ENCODE results near the gene ATP2C1. TPM values are rescaled to one million over a fixed set of nuclear protein-coding genes. Genes with fewer than 3 reads are reported as not detected.
"Not testable (repeated sequence)": the region's sequence is repeated elsewhere in the genome, so short reads cannot be mapped to it uniquely, and the experiment has no call there.

ATP2C1 gene, protein sequence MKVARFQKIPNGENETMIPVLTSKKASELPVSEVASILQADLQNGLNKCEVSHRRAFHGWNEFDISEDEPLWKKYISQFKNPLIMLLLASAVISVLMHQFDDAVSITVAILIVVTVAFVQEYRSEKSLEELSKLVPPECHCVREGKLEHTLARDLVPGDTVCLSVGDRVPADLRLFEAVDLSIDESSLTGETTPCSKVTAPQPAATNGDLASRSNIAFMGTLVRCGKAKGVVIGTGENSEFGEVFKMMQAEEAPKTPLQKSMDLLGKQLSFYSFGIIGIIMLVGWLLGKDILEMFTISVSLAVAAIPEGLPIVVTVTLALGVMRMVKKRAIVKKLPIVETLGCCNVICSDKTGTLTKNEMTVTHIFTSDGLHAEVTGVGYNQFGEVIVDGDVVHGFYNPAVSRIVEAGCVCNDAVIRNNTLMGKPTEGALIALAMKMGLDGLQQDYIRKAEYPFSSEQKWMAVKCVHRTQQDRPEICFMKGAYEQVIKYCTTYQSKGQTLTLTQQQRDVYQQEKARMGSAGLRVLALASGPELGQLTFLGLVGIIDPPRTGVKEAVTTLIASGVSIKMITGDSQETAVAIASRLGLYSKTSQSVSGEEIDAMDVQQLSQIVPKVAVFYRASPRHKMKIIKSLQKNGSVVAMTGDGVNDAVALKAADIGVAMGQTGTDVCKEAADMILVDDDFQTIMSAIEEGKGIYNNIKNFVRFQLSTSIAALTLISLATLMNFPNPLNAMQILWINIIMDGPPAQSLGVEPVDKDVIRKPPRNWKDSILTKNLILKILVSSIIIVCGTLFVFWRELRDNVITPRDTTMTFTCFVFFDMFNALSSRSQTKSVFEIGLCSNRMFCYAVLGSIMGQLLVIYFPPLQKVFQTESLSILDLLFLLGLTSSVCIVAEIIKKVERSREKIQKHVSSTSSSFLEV
- 108 TPM for polyA plus RNA-seq (2013, experiment 1 of 2; ENCODE audit: insufficient read length)
- 100 TPM for polyA plus RNA-seq (2013, experiment 2 of 2; ENCODE audit: insufficient read length)

DNA sequence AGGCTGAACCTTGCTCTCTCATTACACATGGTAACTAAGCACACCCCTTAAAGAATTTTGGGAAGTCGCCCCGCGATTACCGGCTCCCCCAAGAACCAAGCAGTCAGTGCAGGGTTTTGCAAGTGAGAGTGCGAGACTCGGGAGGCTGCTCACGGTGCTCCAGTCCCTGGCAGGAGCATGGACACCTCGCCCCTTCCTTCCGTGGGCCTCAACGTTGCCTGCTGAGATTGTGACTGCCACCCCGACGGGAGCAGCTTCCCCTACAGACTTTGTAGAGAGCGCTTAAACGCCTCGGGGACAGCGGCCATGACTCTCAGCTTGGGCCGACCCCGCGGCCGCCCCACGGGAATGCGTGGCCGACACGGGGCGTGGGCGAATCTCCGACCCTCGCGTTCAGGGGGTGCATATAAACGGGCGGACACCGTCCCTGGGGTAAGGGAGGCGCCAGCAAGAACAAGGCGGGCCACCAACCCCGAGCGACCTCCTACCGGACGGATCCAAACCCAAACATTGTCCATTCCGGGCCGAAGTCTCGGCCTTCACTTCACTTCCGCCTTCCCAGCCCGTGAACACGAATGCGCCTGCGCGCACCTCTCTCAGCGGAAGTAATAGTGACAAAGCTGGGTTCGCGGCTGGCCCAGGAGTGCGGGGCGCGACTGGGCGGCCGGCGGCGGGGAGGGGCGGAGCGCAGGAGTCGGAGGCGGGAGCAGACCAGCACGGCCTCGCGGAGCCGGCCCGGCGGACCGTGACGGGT is at the start of gene ATP2C1:
ATP2C1 (plus strand) TSS at position 709 of the 754 bp plus-strand sequence. CDS start 686 bp downstream, outside the sequence.
- peak; percentile 96 for DNase-seq

DNA sequence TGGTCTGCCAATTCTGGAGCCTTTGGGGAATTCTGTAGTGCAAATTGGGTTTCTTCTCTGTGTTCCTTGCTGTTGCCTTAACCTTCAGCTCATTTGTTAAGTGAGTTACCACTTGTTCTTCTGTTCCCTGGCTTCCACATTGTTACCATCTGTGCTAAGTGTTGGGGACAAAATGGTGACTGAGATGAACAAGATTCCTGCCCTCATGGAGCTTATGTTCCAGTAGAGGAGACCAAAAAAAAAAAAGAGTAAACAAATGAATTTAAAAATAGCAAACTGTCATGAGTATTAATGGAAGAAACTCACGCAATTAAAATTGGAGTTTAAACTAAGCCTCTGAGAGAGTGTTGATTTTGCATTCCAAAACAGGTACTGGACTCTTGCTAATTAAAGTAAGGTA is 49.4 kb upstream of the ATP2C1 start:
- DNase-seq: no peak

DNA sequence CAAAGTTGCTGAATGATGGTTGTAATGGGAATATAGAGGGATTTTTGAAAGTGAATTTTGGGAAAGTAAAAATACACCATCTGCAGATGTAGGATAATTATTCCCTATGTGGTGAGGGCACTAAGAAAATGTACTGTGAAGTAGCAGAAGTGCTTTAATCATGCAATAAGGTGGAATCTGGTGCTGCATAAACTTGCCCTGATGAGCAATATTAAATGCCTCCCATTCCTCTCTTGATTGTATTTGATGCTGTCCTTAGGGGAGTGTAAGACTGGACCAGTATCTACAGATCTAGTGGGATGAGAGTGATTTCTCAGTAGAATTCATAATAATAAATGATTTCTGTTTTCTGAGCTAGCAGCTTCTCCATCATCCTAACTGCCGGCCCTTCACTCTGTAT is 47.7 kb upstream of the ATP2C1 start:
- no peak for DNase-seq

DNA sequence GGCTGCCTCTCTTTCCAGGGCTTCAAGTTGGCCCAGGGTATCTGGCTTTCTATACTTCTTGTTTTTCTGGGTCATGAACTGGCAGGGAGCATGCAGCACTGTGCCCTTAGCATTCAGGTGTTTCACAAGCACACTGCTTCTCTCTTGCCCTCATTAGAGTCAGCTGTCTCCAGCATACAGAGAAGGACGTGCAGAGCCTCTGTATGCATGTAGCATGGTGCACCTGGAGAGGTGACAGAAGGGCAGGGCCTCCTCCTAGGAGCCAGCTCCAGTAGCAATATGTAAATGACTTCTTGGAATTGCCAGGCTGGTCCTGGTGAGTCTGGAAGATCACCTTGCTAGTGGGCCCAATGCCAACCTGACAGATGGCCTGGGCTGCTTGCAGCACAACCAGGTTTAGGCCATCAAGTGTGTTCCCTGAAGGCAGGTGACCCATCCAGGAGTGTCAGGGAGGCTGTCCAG is 44.8 kb upstream of the ATP2C1 start:
- DNase-seq: no peak

DNA sequence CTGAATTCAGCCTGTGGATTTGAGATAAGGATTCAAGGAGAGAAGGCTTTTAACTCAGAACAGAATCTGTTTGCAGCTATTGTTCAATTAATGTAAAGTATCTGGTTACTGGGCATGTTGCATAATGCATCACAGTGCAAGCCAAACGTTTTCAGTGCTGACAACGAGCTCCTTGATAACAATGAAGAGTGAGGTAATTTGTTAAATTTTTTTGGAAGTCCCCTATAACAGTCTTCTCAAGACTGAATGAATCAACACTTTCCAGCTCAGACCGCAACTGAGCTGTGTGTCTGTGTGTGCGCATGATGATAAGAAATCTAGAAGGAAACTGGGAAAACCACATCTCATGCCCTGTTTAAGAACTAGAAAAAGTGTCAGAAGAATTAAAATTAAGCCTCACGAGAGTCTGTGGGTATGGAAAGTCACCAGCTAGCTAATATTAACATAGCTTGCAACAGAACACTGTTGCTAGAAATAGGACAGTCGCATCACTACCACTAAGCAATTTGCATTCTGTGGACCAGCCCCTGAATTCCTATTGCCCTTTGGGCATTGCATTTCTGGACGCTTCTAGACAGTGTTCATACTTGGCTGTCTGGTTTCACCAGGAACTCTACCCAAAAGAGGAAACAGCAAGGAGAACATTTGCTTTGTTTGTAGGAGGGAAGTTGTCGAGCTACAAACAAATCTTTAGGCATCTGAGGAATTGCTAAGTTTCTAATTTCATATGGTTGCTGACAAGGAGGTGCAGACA is 43.7 kb upstream of the ATP2C1 start:
- peak; percentile 14 for DNase-seq

DNA sequence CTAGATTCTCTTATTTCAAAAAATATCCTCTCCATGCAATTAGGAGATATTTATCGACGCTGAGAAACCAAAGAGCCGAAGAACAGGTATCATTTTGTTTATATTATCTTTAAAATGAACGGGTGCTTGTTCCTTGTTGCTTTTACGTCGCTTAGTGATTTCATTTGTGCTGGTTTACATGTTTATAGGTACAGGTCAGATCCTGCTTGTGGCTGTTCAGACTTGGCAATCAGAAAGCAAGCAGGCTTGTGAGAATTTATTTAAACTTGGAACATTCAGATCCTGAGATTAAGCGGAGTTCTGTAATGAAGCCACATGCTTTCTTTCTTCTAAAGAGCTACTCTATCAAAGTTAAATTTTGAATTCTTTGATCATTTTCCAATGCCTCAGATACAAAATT is 43.0 kb upstream of the ATP2C1 start:
- DNase-seq: no peak

DNA sequence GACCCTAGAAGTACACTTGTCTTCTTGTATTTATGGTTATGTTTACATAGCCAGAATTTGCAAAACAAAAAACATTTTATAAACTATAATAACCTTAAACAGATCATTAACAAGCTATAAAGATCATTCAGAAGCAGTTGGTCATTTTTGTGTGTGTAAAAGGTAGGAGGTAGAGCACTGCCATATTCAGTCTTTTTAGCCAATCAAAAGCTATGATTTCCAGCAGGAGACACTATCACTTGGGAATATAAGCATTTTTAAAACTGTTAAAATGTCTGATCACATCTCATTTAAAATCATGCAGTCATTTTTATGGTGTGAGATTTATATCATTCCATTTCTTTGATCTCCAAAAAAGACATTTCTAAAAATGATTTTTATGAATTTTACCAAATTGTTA is 42.6 kb upstream of the ATP2C1 start:
- DNase-seq: no peak

DNA sequence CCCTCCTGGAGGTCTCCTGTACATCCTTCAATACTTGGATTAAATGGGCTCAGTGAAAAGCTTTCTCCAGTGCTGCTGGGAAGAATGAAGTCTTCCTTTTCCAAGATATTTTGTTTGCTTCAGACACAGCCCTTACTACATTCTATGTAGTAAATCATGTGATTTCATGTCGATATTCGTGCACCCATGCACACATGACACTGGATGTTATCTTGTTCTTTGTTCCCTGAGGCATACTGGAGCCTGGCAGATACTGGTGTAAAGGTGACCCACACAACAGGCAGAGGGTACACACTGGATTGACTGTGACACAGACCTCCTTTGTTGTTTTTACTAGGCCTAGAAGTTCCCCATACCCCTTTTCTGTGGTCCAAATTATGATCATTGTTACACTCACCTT is 40.3 kb upstream of the ATP2C1 start:
- no peak for DNase-seq

DNA sequence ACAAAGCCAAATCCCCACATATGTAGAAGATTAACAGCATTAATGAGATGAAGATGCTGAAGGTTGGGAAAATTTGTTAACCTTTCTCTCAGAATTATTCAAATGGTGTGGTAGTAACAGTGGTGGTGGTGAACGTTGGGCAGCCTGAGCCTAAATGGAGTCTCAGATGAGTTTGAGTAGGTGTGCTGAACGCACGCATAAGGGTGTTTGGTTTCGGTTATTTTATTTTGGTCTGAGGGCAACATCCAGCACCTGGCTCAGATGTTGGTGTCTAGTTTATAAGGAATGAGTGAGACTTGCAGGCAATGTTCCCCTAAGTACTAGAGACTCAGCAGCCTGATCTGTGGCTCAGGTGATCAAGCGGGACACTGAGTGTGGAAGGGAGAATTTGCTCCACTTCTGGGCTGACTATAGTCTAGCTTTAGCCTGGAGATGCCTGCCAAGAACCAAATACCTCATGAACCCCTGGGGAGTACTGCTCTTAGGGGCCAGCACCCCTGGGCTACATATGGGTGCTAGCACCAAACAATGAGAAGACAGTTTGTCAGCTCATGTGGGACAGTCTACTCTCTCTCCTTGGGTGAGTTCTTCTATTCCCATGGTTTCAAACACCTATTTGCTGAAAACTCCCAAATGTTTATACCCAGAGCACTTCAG is 39.5 kb upstream of the ATP2C1 start:
- DNase-seq: no peak

DNA sequence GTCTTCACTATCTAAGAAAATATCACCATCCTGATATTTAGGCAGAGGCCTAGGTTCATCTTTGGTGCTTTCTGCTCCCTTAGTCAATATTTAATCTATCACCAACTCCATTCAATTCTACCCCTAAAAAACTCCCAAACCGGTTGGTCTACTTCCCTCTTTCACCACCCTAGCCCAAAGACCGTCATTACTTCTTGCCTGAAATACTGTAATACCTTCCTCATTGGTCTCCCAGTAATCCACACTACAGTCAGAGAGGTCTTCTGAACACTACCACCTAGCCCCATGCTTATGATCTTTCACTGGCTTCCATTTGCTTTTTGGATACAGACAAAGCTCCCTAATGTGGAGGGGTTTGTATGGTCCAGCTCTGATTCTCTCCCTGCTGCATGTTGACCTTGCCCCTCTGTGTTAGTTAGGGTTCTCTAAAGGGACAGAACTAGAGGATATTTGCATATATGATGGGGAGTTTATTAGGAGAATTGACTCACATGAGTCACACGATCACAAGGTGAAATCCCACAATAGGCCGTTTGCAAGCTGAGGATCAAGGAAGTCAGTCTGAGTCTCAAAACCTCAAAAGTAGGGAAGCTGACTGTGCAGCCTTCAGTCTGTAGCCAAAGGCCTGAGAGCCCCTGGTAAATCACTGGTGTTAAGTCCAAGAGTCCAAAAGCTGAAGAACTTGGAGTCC is 36.4 kb upstream of the ATP2C1 start:
- no peak for DNase-seq

DNA sequence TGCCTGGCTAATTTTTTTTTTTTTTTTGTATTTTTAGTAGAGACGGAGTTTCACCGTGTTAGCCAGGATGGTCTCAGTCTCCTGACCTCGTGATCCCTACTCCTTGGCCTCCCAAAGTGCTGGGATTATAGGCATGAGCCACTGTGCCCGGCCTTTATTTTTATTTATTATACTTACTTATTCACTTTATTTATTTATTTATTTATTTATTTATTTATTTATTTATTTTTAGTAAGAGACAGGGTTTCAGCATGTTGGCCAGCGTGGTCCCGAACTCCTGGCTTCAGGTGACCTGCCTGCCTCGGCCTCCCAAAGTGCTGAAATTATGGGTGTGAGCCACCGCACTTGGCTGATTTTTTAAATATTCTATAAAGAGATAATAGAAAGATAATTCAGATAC is 31.8 kb upstream of the ATP2C1 start:
- DNase-seq: not testable (repeated sequence)

DNA sequence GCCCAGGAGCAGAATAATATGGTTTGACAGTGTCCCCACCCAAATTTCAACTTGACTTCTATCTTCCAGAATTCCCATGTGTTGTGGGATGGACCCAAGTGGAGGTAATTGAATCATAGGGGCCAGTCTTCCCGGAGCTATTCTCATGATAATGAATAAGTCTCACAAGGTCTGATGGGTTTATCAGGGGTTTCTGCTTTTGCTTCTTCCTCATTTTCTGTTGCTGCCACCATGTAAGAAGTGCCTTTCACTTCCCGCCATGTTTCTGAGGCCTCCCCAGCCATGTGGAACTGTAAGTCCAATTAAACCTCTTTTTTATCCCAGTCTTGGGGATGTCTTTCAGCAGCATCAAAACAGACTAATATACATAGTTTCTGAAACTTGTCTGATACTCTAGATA is 28.4 kb upstream of the ATP2C1 start:
- no peak for DNase-seq

DNA sequence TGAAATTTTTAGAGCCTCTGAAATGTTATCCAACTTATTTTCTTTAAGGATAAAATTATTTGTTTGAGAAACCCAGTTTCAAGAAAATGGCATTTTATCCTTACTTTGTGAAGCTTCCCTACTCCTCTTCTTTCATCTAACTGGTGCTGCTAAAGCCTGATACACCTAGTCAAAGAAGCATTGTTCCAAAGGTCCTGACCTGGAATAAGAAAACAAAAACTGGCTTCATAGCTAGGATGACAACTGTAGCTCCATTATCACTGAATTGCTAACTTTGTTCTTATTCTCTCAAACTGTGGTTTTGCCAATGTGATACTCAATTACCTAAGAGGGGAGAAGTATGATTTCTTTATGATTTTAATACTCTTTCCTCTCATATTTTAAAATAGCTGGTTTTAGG is 27.6 kb upstream of the ATP2C1 start:
- no peak for DNase-seq

DNA sequence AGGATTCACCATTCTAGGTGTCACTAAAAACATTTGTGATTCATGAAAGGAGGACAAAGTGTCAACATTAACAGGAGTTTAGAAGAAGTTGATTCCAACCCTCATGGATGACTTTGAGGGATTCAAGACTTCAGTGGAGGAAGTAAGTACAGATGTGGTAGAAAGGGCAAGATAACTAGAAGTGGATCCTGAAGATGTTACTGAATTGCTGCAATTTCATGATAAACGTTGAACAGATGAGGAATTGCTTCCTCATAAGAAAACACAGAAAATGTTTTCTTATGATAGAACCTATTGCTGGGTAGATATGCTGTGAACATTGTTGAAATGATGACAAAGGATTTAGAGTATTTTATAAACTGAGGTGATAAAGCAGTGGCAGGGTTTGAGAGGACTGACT is 23.5 kb upstream of the ATP2C1 start:
- no peak for DNase-seq

DNA sequence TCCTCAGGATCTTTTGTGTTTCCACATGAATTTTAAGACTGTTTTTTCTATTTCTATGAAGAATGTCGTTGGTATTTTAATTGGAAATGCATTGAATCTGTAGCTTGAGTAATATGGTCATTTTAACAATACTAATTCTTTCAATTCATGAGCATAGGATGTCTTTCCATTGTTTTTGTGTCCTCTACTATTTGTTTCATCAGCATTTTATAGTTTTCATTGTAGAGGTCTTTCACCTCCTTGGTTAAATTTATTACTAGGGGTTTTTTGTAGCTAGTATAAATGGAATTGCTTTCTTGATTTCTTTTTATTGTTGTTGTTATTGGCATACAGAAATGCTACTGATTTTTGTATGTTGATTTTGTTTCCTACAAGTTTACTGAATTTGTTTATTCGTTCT is 17.3 kb upstream of the ATP2C1 start:
- DNase-seq: no peak

DNA sequence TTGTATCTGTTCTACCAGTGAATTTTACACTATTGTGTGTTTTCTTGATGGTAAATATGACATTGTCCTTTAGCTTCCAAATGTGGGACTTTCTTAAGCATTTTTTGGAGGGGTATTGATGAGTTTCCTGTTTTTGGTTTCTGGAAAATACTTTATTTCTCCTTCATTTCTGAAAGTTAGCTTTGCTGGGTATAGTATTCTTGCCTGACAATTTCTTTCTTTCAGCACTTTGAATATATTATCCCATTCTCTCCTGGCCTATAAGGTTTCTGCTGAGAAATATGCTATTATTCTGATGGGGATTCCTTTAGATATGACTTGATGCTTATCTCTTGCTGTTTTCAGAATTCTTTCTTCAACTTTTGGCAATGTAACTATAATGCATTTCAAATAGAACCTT is 15.4 kb upstream of the ATP2C1 start:
- no peak for DNase-seq

DNA sequence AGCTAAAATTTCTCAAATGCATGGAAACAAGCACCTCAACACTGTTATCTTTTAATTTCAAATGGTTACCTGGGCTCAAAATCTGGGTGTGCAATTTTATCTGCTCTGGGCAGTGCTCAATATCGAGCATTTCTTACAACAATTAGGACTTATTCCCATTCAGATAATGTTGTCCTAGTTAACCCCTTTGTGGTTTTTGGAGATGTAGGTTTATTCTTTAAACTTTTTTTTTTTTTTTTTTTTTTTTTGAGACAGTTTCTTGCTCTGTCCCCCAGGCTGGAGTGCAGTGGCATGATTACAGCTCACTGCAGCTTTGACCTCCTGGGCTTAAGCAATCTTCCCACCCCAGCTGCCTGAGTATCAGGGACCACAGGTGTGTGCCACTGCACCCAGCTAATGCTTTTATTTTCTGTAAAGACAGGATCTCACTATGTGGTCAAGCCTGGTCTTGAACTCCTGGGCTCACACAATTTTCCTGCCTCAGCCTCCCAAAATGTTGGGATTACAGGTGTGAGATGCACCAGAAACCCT is 4.4 kb upstream of the ATP2C1 start:
- no peak for DNase-seq

DNA sequence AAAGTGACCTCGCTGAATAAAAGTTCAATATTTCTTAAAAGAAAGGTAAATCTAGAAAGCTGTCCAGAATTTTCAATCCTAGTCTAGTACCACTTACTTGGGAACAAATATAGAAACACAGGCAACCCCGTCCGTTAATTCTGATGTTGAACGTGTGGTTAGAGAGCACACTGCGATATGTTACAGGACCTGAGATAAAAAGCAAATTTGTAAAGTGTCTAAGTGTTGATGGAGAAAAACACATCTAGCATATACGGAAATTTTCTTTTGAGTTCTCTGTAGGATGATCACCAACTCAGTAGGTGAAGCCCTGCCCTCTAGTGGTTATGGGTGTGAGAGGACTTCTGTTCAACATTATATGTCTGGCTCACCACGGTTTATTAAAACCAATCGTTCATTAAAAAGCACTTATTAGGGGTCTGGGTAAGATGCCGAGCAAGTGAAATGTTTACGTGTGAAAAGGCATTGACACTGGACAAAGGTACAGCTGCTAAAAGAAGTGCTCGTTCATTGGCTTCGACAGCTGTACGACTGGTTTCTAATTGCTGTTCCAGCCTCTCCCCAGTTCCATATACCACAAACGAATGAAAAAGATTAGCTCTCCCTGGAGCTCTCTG is 1.0 kb upstream of the ATP2C1 start:
- peak; percentile 74 for DNase-seq

DNA sequence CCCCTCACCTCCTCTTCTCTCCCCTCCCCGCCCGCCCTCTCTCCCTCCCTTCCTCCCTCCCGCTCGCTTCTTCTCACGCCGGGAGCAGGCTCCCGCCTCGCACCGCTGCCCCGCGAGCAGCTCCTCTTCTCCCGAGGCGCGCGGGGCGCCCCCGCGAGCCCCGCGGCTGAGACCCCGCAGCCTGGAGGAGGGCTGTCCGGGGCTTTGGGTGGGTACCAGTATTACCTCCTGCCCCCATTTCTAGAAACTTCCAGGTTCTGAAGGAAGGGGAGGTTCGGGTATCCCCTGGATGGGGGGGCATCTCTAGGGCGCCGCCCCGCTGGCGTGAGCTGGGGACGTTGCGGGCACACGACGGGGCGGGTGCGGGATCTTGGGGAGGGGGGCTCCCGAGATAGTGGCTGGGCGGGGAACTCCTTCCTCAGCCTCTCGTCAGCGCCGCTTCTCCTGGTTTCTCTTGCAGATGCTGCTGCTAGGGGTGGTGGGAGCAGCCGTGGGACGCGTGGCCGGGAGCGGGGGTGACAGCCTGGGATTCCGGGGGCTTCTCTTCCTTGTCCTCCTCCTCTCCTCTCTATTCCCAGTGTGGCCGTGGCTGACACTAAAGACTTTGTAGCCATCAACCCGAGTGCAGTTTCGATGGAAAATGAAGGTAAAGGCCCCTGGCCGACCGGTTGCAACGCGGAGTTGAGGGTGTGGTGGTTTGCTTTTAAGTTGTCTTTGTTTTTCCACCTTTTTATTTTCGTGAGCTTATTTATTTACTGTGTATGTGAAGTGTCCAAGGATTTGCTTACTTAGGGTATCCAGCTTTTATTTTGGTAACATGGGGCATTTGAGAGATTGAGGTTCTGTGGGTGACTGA is 474 bp downstream of the ATP2C1 start:
- peak; percentile 33 for DNase-seq
